Astrocyte of the spinal cord (primary cell): ENCODE results near the gene GOLGA5.

ENCODE experiments used
- DNase-seq: peaks from one replicate; pipeline ENCODE4 v3.0.0; 2011; ENCODE audit warnings: low read depth, low spot score
- H3K4me3 ChIP-seq: 2 replicates; pipeline ENCODE4 v1.5.1; 2011; ENCODE audit warnings: low read depth, mild to moderate bottlenecking, low read length, moderate library complexity
- in situ Hi-C: cut with HindIII; loops from 2 replicates; pipeline ENCODE4 v1.10.0; 2017; ENCODE audit warnings: low sequenced_read_pairs
- TF ChIP-seq, protein P1 (sequence below): IDR thresholded peaks from 2 replicates; pipeline ENCODE4 v1.5.1; 2012; ENCODE audit warnings: low read depth, mild to moderate bottlenecking, low read length, inconsistent platforms

The GOLGA5 gene

GRCh38 chr14:92789457-92790089 is 4.5 kb upstream of the GOLGA5 start:
- DNase-seq: no peak

DNA sequence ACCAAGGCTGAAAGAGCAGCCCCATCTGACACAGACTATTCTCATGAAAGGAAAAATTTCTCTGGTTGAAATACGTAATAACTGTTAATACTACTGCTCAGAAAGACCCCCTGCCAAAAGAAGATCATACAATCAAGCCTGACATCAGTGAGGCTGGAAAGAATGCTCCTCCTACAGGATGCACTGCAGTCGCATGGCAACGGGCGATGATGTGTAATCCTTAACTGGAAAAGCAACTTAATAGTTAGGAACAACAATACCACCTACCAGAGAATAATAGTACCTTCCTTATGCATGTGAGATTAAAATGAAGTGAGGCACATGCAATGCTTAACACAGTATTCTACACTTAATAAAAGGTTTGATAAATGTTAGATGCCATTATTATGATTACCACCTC is 1.2 kb upstream of the GOLGA5 start:
- in situ Hi-C loops: no loop called here
- TF ChIP-seq, protein P1, sequence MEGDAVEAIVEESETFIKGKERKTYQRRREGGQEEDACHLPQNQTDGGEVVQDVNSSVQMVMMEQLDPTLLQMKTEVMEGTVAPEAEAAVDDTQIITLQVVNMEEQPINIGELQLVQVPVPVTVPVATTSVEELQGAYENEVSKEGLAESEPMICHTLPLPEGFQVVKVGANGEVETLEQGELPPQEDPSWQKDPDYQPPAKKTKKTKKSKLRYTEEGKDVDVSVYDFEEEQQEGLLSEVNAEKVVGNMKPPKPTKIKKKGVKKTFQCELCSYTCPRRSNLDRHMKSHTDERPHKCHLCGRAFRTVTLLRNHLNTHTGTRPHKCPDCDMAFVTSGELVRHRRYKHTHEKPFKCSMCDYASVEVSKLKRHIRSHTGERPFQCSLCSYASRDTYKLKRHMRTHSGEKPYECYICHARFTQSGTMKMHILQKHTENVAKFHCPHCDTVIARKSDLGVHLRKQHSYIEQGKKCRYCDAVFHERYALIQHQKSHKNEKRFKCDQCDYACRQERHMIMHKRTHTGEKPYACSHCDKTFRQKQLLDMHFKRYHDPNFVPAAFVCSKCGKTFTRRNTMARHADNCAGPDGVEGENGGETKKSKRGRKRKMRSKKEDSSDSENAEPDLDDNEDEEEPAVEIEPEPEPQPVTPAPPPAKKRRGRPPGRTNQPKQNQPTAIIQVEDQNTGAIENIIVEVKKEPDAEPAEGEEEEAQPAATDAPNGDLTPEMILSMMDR: no peak
- peak; percentile 31 for DNase-seq
- H3K4me3 ChIP-seq: no peak overlapping the region

More at GRCh38 chr14:92789457-92790089, 4.5 kb upstream of the GOLGA5 start:
- TF ChIP-seq, protein P1: no peak
- no peak overlapping the region for H3K4me3 ChIP-seq
- in situ Hi-C loops: no loop called here

GRCh38 chr14:92794547-92794941 is 439 bp downstream of the GOLGA5 start:
- in situ Hi-C loops: no loop called here
- DNase-seq: no peak

DNA sequence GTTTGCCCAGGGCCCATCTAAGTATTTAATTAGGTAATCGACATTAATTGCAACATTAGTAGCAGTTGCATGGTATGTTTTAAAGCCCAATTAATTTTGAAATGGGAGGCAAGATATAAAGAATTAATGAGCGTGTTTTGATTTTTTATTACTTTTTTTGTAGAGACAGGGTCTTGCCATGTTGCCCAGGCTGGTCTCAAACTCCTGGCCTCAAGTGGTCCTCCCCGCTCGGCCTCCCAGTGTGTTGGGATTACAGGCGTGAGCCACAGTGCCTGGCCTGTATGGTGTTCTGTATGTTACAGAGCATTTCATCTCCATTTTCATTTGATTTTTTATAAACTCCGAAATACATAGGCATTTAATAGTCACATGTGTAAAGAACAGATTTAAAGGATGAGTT is 856 bp downstream of the GOLGA5 start:
- TF ChIP-seq, protein P1: no peak
- in situ Hi-C loops: no loop called here
- DNase-seq: no peak
- peak overlapping the region; percentile 97 for H3K4me3 ChIP-seq

More at GRCh38 chr14:92794547-92794941, 439 bp downstream of the GOLGA5 start:
- TF ChIP-seq, protein P1: no peak
- peak overlapping the region; percentile 97 for H3K4me3 ChIP-seq

DNA sequence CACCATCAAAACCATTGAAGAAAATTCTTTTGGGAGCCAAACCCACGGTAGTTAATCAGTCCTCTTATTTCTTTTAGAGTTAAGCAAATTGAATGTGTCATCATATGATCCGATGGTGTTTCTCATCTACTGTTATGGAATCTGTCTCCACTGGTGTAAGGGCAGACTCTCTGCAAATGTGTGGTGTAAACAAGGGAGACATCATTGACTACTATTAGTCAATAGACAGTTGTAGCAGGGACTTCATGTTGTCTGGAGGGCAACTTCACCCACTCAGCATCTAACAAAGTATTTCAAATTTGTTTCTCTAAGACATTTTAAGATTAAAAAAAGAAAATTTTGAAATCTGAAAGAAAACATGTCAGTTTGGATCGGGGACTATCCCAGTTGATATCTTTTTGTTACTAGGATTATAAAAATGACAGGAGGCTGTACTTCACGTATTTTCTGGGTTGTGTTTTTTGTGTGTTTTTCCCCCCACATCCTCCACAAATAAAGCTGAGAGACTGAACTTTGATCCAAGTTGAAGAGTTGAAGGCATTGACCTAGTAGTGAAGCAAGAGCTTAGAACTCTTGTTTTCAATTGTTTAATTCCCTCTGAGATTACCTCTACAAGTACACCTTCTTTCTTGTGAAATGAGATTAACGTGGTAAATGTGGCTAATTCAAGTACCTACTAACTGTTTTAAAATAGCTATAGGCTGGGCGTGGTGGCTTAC is 4.0 kb downstream of the GOLGA5 start:
- TF ChIP-seq, protein P1: no peak
- no peak for DNase-seq
- H3K4me3 ChIP-seq: no peak overlapping the region
- in situ Hi-C loops: no loop called here

DNA sequence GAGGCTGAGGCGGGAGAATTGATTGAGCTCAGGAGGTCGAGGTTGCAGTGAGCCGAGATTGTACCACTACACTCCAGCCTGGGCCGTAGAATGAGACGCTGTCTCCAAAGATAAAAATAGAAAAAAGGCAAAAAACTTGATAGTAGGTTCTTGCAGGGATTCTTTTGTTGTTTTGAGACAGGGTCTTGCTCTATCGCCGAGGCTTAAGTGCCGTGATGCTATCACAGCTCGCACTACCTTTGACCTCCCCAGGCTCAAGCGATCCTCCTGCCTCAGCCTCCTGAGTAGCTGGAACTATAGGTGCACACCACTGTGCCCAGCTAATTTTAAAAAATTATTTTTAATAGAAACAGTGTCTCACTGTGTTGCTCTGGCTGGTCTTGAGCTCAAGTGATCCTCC is 4.7 kb downstream of the GOLGA5 start:
- DNase-seq: no peak
- H3K4me3 ChIP-seq: no peak overlapping the region
- TF ChIP-seq, protein P1: no peak
- in situ Hi-C loops: no loop called here
